GM19351 (cell line): ENCODE results near the gene MAST3.
A peak's percentile ranks its signal among the peaks of the same experiment; 100 is the strongest.

Source experiments
- ATAC-seq: cut with Tn5 transposase; IDR thresholded peaks from one replicate; pipeline ENCODE4 v1.9.1; 2021; ENCODE audit warnings: mild to moderate bottlenecking, moderate library complexity; ENCODE audit not compliant: unreplicated experiment

The MAST3 gene

GRCh38 chr19:18109733-18110608, 12.4 kb downstream of the MAST3 start:
- no peak for ATAC-seq

DNA sequence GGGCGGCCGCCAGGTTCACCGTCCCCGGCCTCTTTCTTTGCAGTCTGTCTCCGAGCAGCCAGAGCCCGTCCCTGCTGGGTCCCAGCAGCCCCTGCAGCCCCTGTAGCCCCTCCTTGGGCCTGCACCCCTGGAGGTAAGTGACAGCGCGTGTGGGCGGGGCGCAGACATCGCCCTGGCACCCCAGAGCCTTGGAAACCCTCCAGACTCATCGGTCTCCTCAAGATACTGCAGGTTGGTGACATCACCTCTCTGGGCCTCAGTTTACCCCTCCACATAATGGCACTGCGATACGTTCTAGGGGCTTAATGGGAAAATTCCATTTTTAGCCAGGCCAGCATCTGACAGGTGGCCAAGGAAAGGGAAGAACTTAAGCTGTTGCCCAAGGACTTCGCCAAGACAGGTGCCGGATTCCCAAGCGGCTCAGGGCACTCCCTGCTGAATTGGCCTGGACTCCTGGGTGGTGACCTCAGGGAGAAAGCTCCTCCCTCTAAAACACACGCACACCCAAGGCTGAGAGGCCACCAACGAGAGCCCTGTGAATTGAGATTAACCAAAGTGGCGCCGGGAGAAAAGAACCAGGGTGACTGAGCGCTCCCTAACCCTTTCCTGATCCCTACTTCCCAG, 13.1 kb downstream of the MAST3 start:
- ATAC-seq, result no peak

- no peak for ATAC-seq
Measured at GRCh38 chr19:18112989-18113478, 15.5 kb downstream of the MAST3 start.

DNA sequence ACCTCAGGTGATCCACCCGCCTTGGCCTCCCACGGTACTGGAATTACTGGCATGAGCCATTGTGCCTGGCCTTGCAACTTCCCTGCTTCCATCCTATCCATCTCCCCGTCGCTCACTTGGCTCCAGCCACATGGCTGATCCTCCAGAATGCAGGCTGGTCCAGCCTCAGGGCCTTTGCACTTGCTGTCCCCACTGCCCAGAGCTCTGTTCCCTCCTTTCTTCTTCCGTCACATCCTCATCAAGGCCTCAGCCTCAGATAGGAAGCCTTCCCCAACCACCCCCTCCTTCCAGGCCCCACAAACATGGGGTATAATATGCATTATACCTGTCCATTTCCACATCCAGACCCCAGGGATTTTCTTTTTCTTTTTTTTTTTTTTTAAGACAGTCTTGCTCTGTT, 16.2 kb downstream of the MAST3 start:
- no peak for ATAC-seq

DNA sequence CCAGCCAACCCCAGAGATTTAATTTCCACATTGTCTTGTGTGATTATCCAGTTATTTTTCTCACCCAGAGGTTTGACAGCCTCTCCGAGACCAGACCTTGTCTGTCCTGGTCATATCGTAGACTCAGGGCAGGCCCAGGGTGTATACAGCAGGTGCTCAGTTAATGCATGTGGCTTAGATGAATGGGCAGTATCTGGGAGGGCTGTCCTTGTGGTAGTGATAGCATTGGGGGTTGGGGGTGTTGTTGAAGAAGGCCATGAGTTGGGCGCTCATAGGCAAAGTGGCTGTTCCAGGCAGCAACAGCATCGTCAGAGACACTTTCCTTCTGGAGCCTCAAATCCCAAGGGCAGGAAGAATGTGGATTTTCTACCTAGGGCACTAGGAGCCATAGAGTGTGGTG, 16.9 kb downstream of the MAST3 start:
- no peak for ATAC-seq

GRCh38 chr19:18117364-18117691, 19.8 kb downstream of the MAST3 start:
- no peak for ATAC-seq

DNA sequence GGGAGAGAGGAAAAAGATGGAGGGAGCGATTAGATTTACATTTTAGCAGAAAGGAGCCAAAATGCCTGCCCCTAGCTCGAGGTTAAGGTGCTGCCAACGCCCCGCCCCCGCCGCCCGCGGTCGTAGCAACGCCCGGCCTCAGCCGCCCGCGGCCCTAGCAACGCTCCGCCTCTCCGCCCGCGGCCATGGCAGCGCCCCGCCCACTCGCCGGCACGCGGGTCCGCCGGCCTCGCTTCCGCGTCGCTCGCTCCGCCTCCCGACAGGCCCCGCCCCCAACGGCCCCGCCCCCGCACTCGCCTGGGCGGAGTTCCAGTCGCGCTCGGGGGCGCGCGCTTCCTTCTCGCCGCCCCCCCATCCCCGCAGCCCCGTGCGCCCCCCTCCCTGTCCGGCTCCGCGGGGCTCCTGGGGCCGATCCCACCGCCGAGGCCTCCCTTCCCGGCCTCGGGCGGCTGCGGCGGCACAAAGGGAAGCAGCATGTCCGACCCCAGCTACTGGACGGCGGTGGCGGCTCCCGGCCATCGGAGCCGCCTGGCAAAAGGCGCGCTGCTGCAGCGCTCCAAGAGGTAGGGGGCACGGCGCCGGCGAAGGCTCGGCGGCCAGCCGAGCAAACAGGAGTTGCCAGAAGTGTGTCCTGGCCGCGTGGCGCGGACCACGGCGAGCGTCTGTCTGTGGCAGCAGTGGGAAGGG, 20.3 kb downstream of the MAST3 start:
- ATAC-seq, result peak; percentile 75

GRCh38 chr19:18118420-18119012, 20.9 kb downstream of the MAST3 start:
- no peak for ATAC-seq

GRCh38 chr19:18119013-18119716, 21.6 kb downstream of the MAST3 start:
- ATAC-seq, result no peak

DNA sequence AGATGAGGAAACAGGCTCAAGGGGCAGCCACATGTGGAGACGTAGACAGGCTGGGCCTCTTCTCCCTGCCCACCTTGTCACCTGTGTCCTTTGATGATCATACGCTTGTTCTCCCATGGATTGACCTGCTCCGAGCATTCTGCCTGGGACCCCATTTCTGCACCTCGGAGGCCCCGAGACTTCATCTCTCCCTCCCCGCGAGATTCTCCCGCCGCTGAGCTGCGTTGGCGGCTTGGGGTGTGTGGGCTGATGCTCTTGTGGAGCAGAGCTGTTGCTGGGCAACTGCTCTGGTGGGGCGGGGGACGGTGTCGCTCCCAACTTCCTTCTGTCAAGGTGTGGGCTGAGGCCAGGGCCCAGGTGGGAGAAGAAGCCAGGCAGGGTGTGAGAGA, 22.1 kb downstream of the MAST3 start:
- ATAC-seq, result no peak

DNA sequence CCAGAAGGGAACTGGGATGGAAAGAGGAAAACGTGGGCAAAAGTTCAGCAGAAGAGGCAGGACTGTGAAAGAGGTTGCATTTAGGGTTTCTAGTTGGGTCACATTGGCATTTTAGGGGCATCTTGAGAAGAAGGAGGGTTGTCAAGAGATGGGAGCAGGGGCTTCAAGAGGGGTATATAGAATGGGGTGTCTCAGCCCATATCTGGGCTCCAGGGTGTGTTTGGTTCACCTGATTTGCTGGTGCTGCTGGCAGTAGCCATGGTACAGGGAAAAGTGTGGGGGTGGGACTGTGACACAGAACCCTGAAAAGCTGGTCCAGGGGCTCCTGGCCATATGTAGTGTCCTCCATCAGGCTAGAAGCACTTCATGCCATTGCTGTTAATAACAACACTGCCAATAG, 22.5 kb downstream of the MAST3 start:
- no peak for ATAC-seq

GRCh38 chr19:18121166-18121565, 23.6 kb downstream of the MAST3 start:
- ATAC-seq, result no peak

GRCh38 chr19:18122424-18122823, 24.8 kb downstream of the MAST3 start:
- no peak for ATAC-seq

GRCh38 chr19:18122860-18123795, 25.6 kb downstream of the MAST3 start:
- no peak for ATAC-seq

- ATAC-seq, result no peak
Measured at GRCh38 chr19:18123819-18124218, 26.2 kb downstream of the MAST3 start.

- ATAC-seq, result no peak
Measured at GRCh38 chr19:18126097-18126496, 28.5 kb downstream of the MAST3 start.

DNA sequence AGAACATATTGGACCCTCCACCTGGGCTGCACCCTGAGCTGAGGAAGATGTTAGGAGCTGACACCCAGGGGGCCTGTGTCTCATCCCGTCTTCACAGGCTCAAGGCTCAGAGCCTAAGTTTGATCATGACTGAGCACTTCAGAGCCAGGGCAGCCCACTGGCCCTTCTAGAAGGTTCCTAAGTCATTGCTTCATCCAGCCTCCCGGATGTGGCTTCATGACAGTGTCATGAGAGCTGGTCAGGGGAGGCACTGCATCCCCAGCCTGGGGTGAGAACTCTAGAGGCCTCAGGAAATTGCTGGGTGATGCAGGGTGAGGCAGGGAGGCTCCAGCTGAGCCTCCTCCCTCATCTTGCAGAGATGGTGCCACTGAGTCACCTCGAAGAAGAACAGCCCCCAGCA, 30.5 kb downstream of the MAST3 start:
- ATAC-seq, result no peak

DNA sequence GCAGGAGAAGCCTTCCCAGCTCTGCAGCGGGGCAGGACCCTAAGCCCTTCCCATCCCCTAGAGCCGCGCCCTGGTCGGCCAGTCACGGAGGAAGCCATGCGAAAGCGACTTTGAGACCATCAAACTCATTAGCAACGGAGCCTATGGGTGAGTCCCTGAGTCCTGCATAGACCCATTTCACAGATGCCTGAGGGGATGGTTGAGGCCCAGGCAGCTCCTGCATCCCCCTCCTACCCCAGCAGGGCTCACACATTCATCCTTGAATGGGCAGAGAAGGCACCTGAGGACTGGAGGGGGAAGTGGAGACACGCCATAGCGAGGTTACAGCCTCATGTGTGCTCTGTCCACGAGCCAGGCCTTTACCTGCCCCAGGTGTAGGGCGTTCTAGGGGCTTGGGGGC, 31.2 kb downstream of the MAST3 start:
- ATAC-seq, result no peak

- ATAC-seq, result no peak
Measured at GRCh38 chr19:18130523-18131242, 33.1 kb downstream of the MAST3 start.
